ENCODE results near the gene SERPINA3. TPM values are rescaled to one million over a fixed set of nuclear protein-coding genes. Genes with fewer than 3 reads are reported as not detected.
"Not testable (repeated sequence)": the region's sequence is repeated elsewhere in the genome, so short reads cannot be mapped to it uniquely, and the experiment has no call there.

SERPINA3 gene
- total and polyA plus RNA-seq, 8 donors, result 1,011 to 4,136 (median 2,518) TPM

GRCh38 chr14:94572637-94573303, 39.4 kb upstream of the SERPINA3 start:
- TF ChIP-seq CTCF (IDR thresholded peaks at IDR 0.05), result no peak
- WGBS, 2 donors, result 16 to 19% methylated on average over 7 of the region's 7 CpGs
- H3K4me3 ChIP-seq, result no peak overlapping the region
- H3K9me3 ChIP-seq, result no peaks in the 10 kb centered on the region
- H3K27me3 ChIP-seq, result no peaks in the 10 kb centered on the region
- peaks cover 19 to 47% (median 39%) of the 10 kb centered on the region in 3 donors for H3K4me1 ChIP-seq
- H3K27ac ChIP-seq, result peak overlapping the region; percentile 4 to 70 (median 40)
- intact Hi-C loops (cut with DNase I), result no loop called here
- DNase-seq, result peak in 3 of 6 donors; percentile 18 to 51 (median 49)
- no peak for FAIRE-seq
- peak; percentile 58 to 77 (median 60) for ATAC-seq
- H3K36me3 ChIP-seq, result peaks cover 0 to 3% (median 0%) of the 10 kb centered on the region in 3 donors

GRCh38 chr14:94573475-94574277, 38.5 kb upstream of the SERPINA3 start:
- no peak for ATAC-seq
- Histone ChIP-seq H3K4me1 (peaks cover 19 to 47% (median 39%) of the 10 kb centered on the region in 3 donors), H3K9me3 (no peaks in the 10 kb centered on the region), H3K4me3 (no peak overlapping the region), H3K36me3 (peaks cover 0 to 3% (median 0%) of the 10 kb centered on the region in 3 donors), H3K27me3 (no peaks in the 10 kb centered on the region), H3K27ac (peak overlapping the region; percentile 7 to 70 (median 26))
- peak in 3 of 6 donors; percentile 1 to 9 (median 7) for DNase-seq
- FAIRE-seq, result no peak
- WGBS, 2 donors, result 79% methylated on average over 6 of the region's 6 CpGs
- no peak for TF ChIP-seq CTCF (IDR thresholded peaks at IDR 0.05)
- intact Hi-C loops (cut with DNase I), result no loop called here

- peaks cover 0 to under 1% (median 0%) of the 10 kb centered on the region in 3 donors for H3K36me3 ChIP-seq
- no peak for TF ChIP-seq CTCF (IDR thresholded peaks at IDR 0.05)
- H3K27ac ChIP-seq, result no peak overlapping the region
- FAIRE-seq (no peak), DNase-seq (peak in 2 of 6 donors; percentile 4 to 20), ATAC-seq (no peak)
- WGBS, 2 donors, result 69 to 71% methylated on average over 3 of the region's 3 CpGs
- intact Hi-C loops (cut with DNase I), result no loop called here
- no peak overlapping the region for H3K4me3 ChIP-seq
- H3K9me3 ChIP-seq, result no peaks in the 10 kb centered on the region
- H3K4me1 ChIP-seq, result peaks cover 19 to 47% (median 39%) of the 10 kb centered on the region in 3 donors
- no peaks in the 10 kb centered on the region for H3K27me3 ChIP-seq
Observed at GRCh38 chr14:94574336-94574735, 37.9 kb upstream of the SERPINA3 start.

- ATAC-seq (peak; percentile 45 to 77 (median 68)), FAIRE-seq (no peak), DNase-seq (peak in 4 of 6 donors; percentile 58 to 75 (median 64))
- Histone ChIP-seq H3K4me1 (peaks cover 19 to 47% (median 42%) of the 10 kb centered on the region in 3 donors), H3K27me3 (no peaks in the 10 kb centered on the region), H3K36me3 (no peaks in the 10 kb centered on the region), H3K9me3 (no peaks in the 10 kb centered on the region), H3K27ac (peak overlapping the region; percentile 10 to 57 (median 30)), H3K4me3 (no peak overlapping the region)
- TF ChIP-seq CTCF (IDR thresholded peaks at IDR 0.05), result no peak
- intact Hi-C loops (cut with DNase I), result no loop called here
- 44 to 50% methylated on average over 5 of the region's 5 CpGs for WGBS, 2 donors
Observed at GRCh38 chr14:94575730-94576585, 36.2 kb upstream of the SERPINA3 start.

- DNase-seq; FAIRE-seq; H3K36me3 ChIP-seq; intact Hi-C loops (cut with DNase I); ATAC-seq; H3K27me3 ChIP-seq; H3K9me3 ChIP-seq; H3K4me3 ChIP-seq; H3K27ac ChIP-seq: not testable (repeated sequence)
- peaks cover 18 to 47% (median 36%) of the 10 kb centered on the region in 3 donors for H3K4me1 ChIP-seq
Observed at GRCh38 chr14:94577472-94577871, 34.7 kb upstream of the SERPINA3 start.

Data from pancreas (tissue), 10 donors.